ENCODE data around the gene ETV2.

DNA sequence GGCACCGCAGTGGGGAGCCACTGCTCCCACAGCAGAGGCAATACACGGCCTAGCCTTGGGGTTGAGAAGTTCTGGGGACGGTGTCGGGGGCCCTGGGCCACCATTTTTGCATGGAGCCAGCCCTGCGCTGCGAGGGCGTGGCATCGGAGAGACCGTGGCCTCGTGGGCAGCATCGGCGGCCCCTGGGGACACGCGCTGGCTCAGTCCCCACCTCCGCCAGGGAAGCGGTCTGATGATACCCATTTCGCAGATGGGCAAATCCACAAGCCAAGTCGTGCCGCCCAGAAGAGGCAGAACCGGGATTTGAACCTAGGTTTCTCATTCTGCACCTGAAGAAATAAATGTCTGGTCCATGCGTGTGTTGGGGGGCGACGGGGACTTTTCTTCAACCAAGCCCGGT, 23.6 kb downstream of the ETV2 start:
- TF ChIP-seq, protein P1, sequence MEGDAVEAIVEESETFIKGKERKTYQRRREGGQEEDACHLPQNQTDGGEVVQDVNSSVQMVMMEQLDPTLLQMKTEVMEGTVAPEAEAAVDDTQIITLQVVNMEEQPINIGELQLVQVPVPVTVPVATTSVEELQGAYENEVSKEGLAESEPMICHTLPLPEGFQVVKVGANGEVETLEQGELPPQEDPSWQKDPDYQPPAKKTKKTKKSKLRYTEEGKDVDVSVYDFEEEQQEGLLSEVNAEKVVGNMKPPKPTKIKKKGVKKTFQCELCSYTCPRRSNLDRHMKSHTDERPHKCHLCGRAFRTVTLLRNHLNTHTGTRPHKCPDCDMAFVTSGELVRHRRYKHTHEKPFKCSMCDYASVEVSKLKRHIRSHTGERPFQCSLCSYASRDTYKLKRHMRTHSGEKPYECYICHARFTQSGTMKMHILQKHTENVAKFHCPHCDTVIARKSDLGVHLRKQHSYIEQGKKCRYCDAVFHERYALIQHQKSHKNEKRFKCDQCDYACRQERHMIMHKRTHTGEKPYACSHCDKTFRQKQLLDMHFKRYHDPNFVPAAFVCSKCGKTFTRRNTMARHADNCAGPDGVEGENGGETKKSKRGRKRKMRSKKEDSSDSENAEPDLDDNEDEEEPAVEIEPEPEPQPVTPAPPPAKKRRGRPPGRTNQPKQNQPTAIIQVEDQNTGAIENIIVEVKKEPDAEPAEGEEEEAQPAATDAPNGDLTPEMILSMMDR (IDR thresholded peaks at IDR 0.05; ENCODE audit: low read depth, low read length, missing input control): no peak
- TF ChIP-seq, protein P2, sequence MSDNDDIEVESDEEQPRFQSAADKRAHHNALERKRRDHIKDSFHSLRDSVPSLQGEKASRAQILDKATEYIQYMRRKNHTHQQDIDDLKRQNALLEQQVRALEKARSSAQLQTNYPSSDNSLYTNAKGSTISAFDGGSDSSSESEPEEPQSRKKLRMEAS (IDR thresholded peaks at IDR 0.05): no peak
- TF ChIP-seq RAD21 (IDR thresholded peaks at IDR 0.05) (no peak), JUND (IDR thresholded peaks at IDR 0.05) (no peak), YY1 (IDR thresholded peaks at IDR 0.05) (no peak), TAF1 (conservative IDR thresholded peaks at IDR 0.05) (no peak), EGR1 (IDR thresholded peaks at IDR 0.05; ENCODE audit: low read depth in 2 of 2) (no peak), SP1 (IDR thresholded peaks at IDR 0.05) (no peak), FOXA2 (IDR thresholded peaks at IDR 0.05) (no peak), FOXA1 (IDR thresholded peaks at IDR 0.05) (no peak), GABPA (IDR thresholded peaks at IDR 0.05 in 1 of 2, conservative IDR thresholded peaks at IDR 0.05 in 1 of 2) (no peak)
- TF ChIP-seq, protein P3, sequence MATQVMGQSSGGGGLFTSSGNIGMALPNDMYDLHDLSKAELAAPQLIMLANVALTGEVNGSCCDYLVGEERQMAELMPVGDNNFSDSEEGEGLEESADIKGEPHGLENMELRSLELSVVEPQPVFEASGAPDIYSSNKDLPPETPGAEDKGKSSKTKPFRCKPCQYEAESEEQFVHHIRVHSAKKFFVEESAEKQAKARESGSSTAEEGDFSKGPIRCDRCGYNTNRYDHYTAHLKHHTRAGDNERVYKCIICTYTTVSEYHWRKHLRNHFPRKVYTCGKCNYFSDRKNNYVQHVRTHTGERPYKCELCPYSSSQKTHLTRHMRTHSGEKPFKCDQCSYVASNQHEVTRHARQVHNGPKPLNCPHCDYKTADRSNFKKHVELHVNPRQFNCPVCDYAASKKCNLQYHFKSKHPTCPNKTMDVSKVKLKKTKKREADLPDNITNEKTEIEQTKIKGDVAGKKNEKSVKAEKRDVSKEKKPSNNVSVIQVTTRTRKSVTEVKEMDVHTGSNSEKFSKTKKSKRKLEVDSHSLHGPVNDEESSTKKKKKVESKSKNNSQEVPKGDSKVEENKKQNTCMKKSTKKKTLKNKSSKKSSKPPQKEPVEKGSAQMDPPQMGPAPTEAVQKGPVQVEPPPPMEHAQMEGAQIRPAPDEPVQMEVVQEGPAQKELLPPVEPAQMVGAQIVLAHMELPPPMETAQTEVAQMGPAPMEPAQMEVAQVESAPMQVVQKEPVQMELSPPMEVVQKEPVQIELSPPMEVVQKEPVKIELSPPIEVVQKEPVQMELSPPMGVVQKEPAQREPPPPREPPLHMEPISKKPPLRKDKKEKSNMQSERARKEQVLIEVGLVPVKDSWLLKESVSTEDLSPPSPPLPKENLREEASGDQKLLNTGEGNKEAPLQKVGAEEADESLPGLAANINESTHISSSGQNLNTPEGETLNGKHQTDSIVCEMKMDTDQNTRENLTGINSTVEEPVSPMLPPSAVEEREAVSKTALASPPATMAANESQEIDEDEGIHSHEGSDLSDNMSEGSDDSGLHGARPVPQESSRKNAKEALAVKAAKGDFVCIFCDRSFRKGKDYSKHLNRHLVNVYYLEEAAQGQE (IDR thresholded peaks at IDR 0.05): no peak
- TF ChIP-seq, protein P4, sequence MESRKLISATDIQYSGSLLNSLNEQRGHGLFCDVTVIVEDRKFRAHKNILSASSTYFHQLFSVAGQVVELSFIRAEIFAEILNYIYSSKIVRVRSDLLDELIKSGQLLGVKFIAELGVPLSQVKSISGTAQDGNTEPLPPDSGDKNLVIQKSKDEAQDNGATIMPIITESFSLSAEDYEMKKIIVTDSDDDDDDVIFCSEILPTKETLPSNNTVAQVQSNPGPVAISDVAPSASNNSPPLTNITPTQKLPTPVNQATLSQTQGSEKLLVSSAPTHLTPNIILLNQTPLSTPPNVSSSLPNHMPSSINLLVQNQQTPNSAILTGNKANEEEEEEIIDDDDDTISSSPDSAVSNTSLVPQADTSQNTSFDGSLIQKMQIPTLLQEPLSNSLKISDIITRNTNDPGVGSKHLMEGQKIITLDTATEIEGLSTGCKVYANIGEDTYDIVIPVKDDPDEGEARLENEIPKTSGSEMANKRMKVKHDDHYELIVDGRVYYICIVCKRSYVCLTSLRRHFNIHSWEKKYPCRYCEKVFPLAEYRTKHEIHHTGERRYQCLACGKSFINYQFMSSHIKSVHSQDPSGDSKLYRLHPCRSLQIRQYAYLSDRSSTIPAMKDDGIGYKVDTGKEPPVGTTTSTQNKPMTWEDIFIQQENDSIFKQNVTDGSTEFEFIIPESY (IDR thresholded peaks at IDR 0.05): no peak
- TF ChIP-seq, protein P5, sequence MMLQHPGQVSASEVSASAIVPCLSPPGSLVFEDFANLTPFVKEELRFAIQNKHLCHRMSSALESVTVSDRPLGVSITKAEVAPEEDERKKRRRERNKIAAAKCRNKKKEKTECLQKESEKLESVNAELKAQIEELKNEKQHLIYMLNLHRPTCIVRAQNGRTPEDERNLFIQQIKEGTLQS (IDR thresholded peaks at IDR 0.05): no peak

All from liver (tissue), 3 donors.